Caco-2 (cell line): ENCODE results near the gene RILP. TPM values are rescaled to one million over a fixed set of nuclear protein-coding genes. Genes with fewer than 3 reads are reported as not detected.

Source experiments
- BruUV-seq: library from RNA; stranded (reverse); fragments of 400-500 nt; replicated peaks from 2 replicates; lab custom pipeline; 2021; lab: Mats Ljungman, UMichigan
- CTCF ChIA-PET: fragments of 300-600 bp; sonication (Branson Sonifier 250); formaldehyde crosslinking; loops from one replicate; lab custom pipeline; 2022; ENCODE audit warnings: antibody characterized with exemption; lab: Charles Lee
- POLR2A ChIA-PET: fragments of 300-600 bp; sonication (Branson Sonifier 250); formaldehyde crosslinking; loops from one replicate; lab custom pipeline; 2022; ENCODE audit warnings: antibody characterized with exemption; lab: Charles Lee
- DNase-seq, 2 experiments: peaks; one replicate each; pipeline versions ENCODE4 v3.0.0 to v3.0.0-alpha.2; 2020 to 2022
- H3K27me3 ChIP-seq: replicated peaks from 2 replicates; pipeline ENCODE4 v1.6.0; 2011; ENCODE audit warnings: low read length; ENCODE audit not compliant: control insufficient read depth, insufficient read depth
- H3K36me3 ChIP-seq: 2 replicates; pipeline ENCODE4 v1.5.1; 2011; ENCODE audit warnings: low read length; ENCODE audit not compliant: control insufficient read depth, insufficient read depth
- H3K4me1 ChIP-seq: fragments of 250-450 bp; sonication (Bioruptor Pico); 2 replicates; pipeline ENCODE4 v1.5.1; 2020; ENCODE audit warnings: mild to moderate bottlenecking
- H3K4me3 ChIP-seq: 2 replicates; pipeline ENCODE4 v1.5.1; 2011; ENCODE audit warnings: low read depth, mild to moderate bottlenecking, control low read depth, low read length
- H3K9me3 ChIP-seq: fragments of 250-450 bp; sonication (Bioruptor Pico); 2 replicates; pipeline ENCODE4 v1.5.1; 2020; ENCODE audit warnings: mild to moderate bottlenecking, moderate library complexity
- H3K27ac Mint-ChIP-seq: one replicate; pipeline ENCODE4 v1.8.0; 2022; ENCODE audit warnings: mixed read lengths; ENCODE audit not compliant: unreplicated experiment
- H3K27me3 Mint-ChIP-seq: one replicate; pipeline ENCODE4 v1.8.0; 2022; ENCODE audit warnings: mixed read lengths; ENCODE audit not compliant: insufficient read depth, unreplicated experiment
- H3K36me3 Mint-ChIP-seq: one replicate; pipeline ENCODE4 v1.8.0; 2022; ENCODE audit warnings: mild to moderate bottlenecking, mixed read lengths; ENCODE audit not compliant: insufficient read depth, unreplicated experiment
- H3K4me1 Mint-ChIP-seq: one replicate; pipeline ENCODE4 v1.8.0; 2022; ENCODE audit warnings: low read depth, mixed read lengths; ENCODE audit not compliant: unreplicated experiment
- H3K4me3 Mint-ChIP-seq: one replicate; pipeline ENCODE4 v1.8.0; 2022; ENCODE audit warnings: mild to moderate bottlenecking, moderate library complexity, mixed read lengths; ENCODE audit not compliant: unreplicated experiment
- H3K9me3 Mint-ChIP-seq: one replicate; pipeline ENCODE4 v1.8.0; 2022; ENCODE audit warnings: mixed read lengths; ENCODE audit not compliant: unreplicated experiment
- intact Hi-C: fragments of 100-400 bp; cut with micrococcal nuclease; formaldehyde crosslinking; loops from one replicate; pipeline ENCODE4 v1.10.0; 2022; ENCODE audit not compliant: unreplicated experiment
- total RNA-seq: library from RNA; stranded (reverse); gene quantifications from 2 replicates; pipeline ENCODE4 v1.2.3, GENCODE V29; 2022
- TF ChIP-seq, protein P1 (sequence below), 2 experiments: fragments of 200-600 bp in 1 of 2; IDR thresholded peaks; 1 replicate in 1 of 2; 2 replicates in 1 of 2; pipeline versions ENCODE4 v1.5.1 to v1.8.0; 2011 to 2022; ENCODE audit warnings: antibody characterized with exemption in 1 of 2, control low read depth in 1 of 2, inconsistent platforms in 1 of 2, low read depth in 1 of 2, low read length in 1 of 2, mild to moderate bottlenecking in 1 of 2, moderate library complexity in 1 of 2; ENCODE audit not compliant: insufficient read depth in 1 of 2, severe bottlenecking in 1 of 2, unreplicated experiment in 1 of 2

RILP gene
- total RNA-seq, 1 experiment from 2014 or later, result 4.2 TPM

DNA sequence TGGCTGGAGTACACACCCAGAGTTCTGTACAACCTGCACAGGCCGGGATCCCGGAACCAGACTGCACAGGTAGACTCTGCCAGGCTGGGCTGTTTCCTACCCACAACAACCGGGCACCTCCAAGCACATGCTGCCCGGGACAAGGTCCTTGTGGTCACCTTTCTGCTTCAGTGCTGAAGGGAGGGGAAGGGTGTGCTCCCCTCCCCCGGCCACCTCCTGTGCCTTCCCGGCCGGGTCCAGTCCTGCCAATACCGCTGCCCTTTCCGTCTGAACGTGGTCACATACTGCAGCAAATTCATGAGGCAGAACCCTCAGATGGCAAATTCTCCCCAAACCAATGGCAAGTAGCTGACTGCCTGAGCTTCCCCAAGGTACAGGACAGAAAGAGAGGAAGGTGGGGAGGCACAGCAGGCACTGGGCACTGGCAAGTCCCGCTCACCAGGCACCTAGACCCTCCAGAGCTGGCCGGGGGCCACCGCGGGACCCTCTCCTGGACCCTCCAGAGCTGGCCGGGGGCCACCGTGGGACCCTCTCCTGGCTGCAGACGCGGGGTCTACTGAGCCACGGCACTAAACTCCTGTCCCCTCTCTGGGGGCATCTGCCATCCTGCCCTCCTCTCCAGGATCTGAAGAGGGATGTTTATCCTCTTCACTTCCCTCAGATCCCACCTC is 43.9 kb downstream of the RILP start:
- intact Hi-C loops, result no loop called here
- H3K4me3 Mint-ChIP-seq, result no peak overlapping the region
- H3K27me3 Mint-ChIP-seq, result no peaks in the 10 kb centered on the region
- DNase-seq, result no peak
- no peak overlapping the region for H3K27ac Mint-ChIP-seq
- CTCF ChIA-PET, result interaction anchor here (0.6 kb wide), 1 partner anchor 89 kb away, joined by 4 read pairs; the partner anchor contains the start of gene INPP5K
- no peaks in the 10 kb centered on the region; the same call in 1 of the 2 replicates for H3K36me3 ChIP-seq
- H3K36me3 Mint-ChIP-seq, result peaks cover 15% of the 10 kb centered on the region
- POLR2A ChIA-PET, result interaction anchor here (0.5 kb wide), 1 partner anchor 23 kb away, joined by 3 read pairs; the partner anchor contains the start of gene SLC43A2
- no peak overlapping the region for H3K4me3 ChIP-seq
- TF ChIP-seq, protein P1, sequence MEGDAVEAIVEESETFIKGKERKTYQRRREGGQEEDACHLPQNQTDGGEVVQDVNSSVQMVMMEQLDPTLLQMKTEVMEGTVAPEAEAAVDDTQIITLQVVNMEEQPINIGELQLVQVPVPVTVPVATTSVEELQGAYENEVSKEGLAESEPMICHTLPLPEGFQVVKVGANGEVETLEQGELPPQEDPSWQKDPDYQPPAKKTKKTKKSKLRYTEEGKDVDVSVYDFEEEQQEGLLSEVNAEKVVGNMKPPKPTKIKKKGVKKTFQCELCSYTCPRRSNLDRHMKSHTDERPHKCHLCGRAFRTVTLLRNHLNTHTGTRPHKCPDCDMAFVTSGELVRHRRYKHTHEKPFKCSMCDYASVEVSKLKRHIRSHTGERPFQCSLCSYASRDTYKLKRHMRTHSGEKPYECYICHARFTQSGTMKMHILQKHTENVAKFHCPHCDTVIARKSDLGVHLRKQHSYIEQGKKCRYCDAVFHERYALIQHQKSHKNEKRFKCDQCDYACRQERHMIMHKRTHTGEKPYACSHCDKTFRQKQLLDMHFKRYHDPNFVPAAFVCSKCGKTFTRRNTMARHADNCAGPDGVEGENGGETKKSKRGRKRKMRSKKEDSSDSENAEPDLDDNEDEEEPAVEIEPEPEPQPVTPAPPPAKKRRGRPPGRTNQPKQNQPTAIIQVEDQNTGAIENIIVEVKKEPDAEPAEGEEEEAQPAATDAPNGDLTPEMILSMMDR (IDR thresholded peaks at IDR 0.05; ENCODE audit: insufficient read depth in 1 of 2, low read depth in 1 of 2, low read length in 1 of 2, severe bottlenecking in 1 of 2, unreplicated experiment in 1 of 2), result no peak
- peaks cover 6% of the 10 kb centered on the region; the same call in 1 of the 2 replicates for H3K9me3 ChIP-seq
- no peaks in the 10 kb centered on the region for H3K4me1 ChIP-seq
- no TSS peak for BruUV-seq
- H3K9me3 Mint-ChIP-seq, result no peaks in the 10 kb centered on the region
- H3K4me1 Mint-ChIP-seq, result no peaks in the 10 kb centered on the region
- H3K27me3 ChIP-seq, result no peaks in the 10 kb centered on the region

DNA sequence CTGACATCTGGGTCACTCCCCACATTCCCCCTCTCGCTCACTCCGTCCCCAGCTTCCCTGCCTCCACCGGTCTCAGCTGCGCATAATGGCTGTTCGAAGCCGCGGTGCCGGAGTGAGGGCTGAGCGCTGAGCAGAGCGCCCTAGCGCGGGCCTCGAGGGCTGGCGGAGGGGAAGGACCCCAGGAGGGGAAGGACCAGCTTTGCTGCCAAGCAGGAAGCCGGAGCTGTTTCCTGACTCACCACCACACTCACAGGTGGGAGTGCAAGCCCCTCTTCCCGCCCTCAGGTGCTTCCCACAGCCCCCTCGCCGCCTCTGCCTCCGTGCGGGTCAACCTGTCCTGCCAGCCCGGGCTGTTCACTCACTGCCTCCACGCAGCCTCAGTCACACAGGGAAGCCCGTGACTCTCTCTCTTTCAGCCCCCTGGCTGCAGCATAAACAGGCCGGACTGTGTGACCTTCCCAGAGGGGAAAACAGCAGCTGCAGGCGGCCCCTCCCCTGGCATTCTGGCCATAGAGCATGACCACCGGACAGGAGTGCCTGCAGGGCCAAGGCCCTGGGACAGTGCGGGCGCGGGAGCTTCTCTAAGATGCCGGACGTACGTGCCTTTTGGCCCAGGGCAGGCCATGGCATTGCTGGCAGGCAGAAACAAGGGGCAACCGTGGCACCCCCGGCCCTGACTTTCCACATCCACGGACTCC is 44.7 kb downstream of the RILP start:
- no peaks in the 10 kb centered on the region for H3K27me3 Mint-ChIP-seq
- CTCF ChIA-PET, result interaction anchor here (0.6 to 1.3 kb wide), 2 partner anchors 31 to 88 kb away, joined by 3 to 4 read pairs; partner anchors contain the start of gene INPP5K

DNA sequence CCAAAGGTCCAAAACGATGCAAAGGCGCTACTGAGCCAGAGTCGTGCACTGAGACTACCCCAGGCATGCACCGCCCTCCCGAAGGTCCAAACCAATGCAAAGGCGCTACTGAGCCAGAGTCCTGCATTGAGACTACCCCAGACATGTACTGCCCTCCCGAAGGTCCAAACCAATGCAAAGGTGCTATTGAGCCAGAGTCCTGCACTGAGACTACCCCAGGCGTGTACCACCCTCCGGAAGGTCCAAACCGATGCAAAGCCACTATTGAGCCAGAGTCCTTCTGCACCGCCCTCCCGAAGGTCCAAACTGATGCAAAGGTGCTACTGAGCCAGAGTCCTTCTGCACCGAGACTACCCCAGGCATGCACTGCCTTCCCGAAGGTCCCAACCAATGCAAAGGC is 48.1 kb downstream of the RILP start:
- no peaks in the 10 kb centered on the region for H3K27me3 ChIP-seq
- no peaks in the 10 kb centered on the region for H3K27me3 Mint-ChIP-seq
- no peak for DNase-seq
- ChIA-PET POLR2A (no interaction called here), CTCF (no interaction called here)
- peaks cover 40% of the 10 kb centered on the region for H3K36me3 Mint-ChIP-seq
- H3K36me3 ChIP-seq, result no peaks in the 10 kb centered on the region
- TF ChIP-seq, protein P1 (IDR thresholded peaks at IDR 0.05; ENCODE audit: insufficient read depth in 1 of 2, low read depth in 1 of 2, low read length in 1 of 2, severe bottlenecking in 1 of 2, unreplicated experiment in 1 of 2), result no peak
- no peaks in the 10 kb centered on the region for H3K9me3 Mint-ChIP-seq
- peaks cover 6% of the 10 kb centered on the region; the same call in 1 of the 2 replicates for H3K9me3 ChIP-seq
- intact Hi-C loops, result no loop called here
- BruUV-seq, result no TSS peak
- no peak overlapping the region for H3K4me3 ChIP-seq
- H3K4me1 Mint-ChIP-seq, result peaks cover 14% of the 10 kb centered on the region
- H3K4me1 ChIP-seq, result peaks cover 26% of the 10 kb centered on the region
- H3K27ac Mint-ChIP-seq, result no peak overlapping the region
- H3K4me3 Mint-ChIP-seq, result no peak overlapping the region

More for the DNA sequence above, 44.7 kb downstream of the RILP start:
- H3K4me3 Mint-ChIP-seq, result no peak overlapping the region
- intact Hi-C loops, result no loop called here
- Histone ChIP-seq H3K9me3 (peaks cover 6% of the 10 kb centered on the region; the same call in 1 of the 2 replicates), H3K4me3 (no peak overlapping the region), H3K36me3 (no peaks in the 10 kb centered on the region; the same call in 1 of the 2 replicates), H3K4me1 (no peaks in the 10 kb centered on the region), H3K27me3 (no peaks in the 10 kb centered on the region)
- H3K36me3 Mint-ChIP-seq, result peaks cover 21% of the 10 kb centered on the region
- BruUV-seq, result no TSS peak
- no peak for DNase-seq
- H3K4me1 Mint-ChIP-seq, result no peaks in the 10 kb centered on the region
- TF ChIP-seq, protein P1 (IDR thresholded peaks at IDR 0.05; ENCODE audit: insufficient read depth in 1 of 2, low read depth in 1 of 2, low read length in 1 of 2, severe bottlenecking in 1 of 2, unreplicated experiment in 1 of 2), result no peak
- POLR2A ChIA-PET, result interaction anchor here (0.5 kb wide), 1 partner anchor 23 kb away, joined by 3 read pairs; the partner anchor contains the start of gene SLC43A2
- no peaks in the 10 kb centered on the region for H3K9me3 Mint-ChIP-seq
- H3K27ac Mint-ChIP-seq, result no peak overlapping the region
